IMR-90 (cell line): Measurements from ENCODE around the gene CPNE4. TPM values are rescaled to one million over a fixed set of nuclear protein-coding genes. Genes with fewer than 3 reads are reported as not detected.

ENCODE experiments used
- ATAC-seq: fragments of 200-7000 bp; cut with Tn5 transposase; 2 replicates; pipeline ENCODE4 v1.9.1; 2020; ENCODE audit warnings: low read depth, mild to moderate bottlenecking, moderate library complexity
- BruUV-seq: library from RNA; stranded (reverse); fragments of 400-500 nt; replicated peaks from 2 replicates; lab custom pipeline; 2021; lab: Mats Ljungman, UMichigan
- CTCF ChIA-PET: fragments of 300-600 bp; formaldehyde crosslinking; extraction: SDS; loops from one replicate; lab custom pipeline; 2021; ENCODE audit warnings: antibody characterized with exemption; lab: Yijun Ruan, JAX
- POLR2A ChIA-PET: fragments of 300-600 bp; sonication (Branson Sonifier 250); formaldehyde crosslinking; loops from one replicate; lab custom pipeline; 2022; ENCODE audit warnings: antibody characterized with exemption; ENCODE audit not compliant: unreplicated experiment; lab: Charles Lee
- DNase-seq: peaks from one replicate; pipeline ENCODE4 v3.0.0; 2013
- H2AFZ ChIP-seq: replicated peaks from 2 replicates; pipeline ENCODE3; 2013; ENCODE audit warnings: low read length, mild to moderate bottlenecking; ENCODE audit not compliant: poor library complexity
- H2AK5ac ChIP-seq: 2 replicates; pipeline ENCODE4 v1.6.1; 2013; ENCODE audit warnings: low read depth, low read length, inconsistent platforms
- H2AK9ac ChIP-seq: replicated peaks from 2 replicates; pipeline ENCODE3; 2013; ENCODE audit warnings: mild to moderate bottlenecking, low read depth, low read length, moderate library complexity; ENCODE audit not compliant: poor library complexity
- H2BK120ac ChIP-seq: 2 replicates; pipeline ENCODE4 v1.6.1; 2013; ENCODE audit warnings: low read depth, low read length, inconsistent platforms
- H2BK15ac ChIP-seq: 3 replicates; pipeline ENCODE4 v1.6.1; 2013; ENCODE audit warnings: low read depth, low read length, inconsistent platforms
- H2BK20ac ChIP-seq: 2 replicates; pipeline ENCODE4 v1.6.1; 2013; ENCODE audit warnings: low read depth, mild to moderate bottlenecking, inconsistent platforms, low read length, moderate library complexity
- H2BK5ac ChIP-seq: 2 replicates; pipeline ENCODE4 v1.6.1; 2013; ENCODE audit warnings: mild to moderate bottlenecking, low read depth, low read length, inconsistent platforms; ENCODE audit not compliant: poor library complexity, severe bottlenecking
- H3K14ac ChIP-seq: replicated peaks from 2 replicates; pipeline ENCODE4 v1.6.1; 2013; ENCODE audit warnings: low read depth, low read length, inconsistent platforms
- H3K18ac ChIP-seq: 2 replicates; pipeline ENCODE4 v1.6.1; 2013; ENCODE audit warnings: low read depth, low read length, control low read depth
- H3K23ac ChIP-seq: 2 replicates; pipeline ENCODE4 v1.6.1; 2013; ENCODE audit warnings: low read depth, low read length, inconsistent platforms
- H3K27ac ChIP-seq: 2 replicates; pipeline ENCODE4 v1.5.1; 2013; ENCODE audit warnings: mild to moderate bottlenecking, control low read depth, low read length; ENCODE audit not compliant: insufficient read depth
- H3K27me3 ChIP-seq: 2 replicates; pipeline ENCODE4 v1.6.1; 2013; ENCODE audit warnings: low read length; ENCODE audit not compliant: control insufficient read depth, insufficient read depth
- H3K36me3 ChIP-seq: 2 replicates; pipeline ENCODE4 v1.6.1; 2013; ENCODE audit warnings: low read length, mixed read lengths; ENCODE audit not compliant: control insufficient read depth, insufficient read depth
- H3K4ac ChIP-seq: 2 replicates; pipeline ENCODE4 v1.6.1; 2013; ENCODE audit warnings: low read depth, low read length, inconsistent platforms
- H3K4me1 ChIP-seq: 2 replicates; pipeline ENCODE4 v1.6.1; 2013; ENCODE audit warnings: low read length, mixed read lengths; ENCODE audit not compliant: control insufficient read depth, insufficient read depth
- H3K4me2 ChIP-seq: 2 replicates; pipeline ENCODE4 v1.6.1; 2013; ENCODE audit warnings: low read depth, mild to moderate bottlenecking, control low read depth, low read length, moderate library complexity
- H3K4me3 ChIP-seq: 2 replicates; pipeline ENCODE4 v1.5.1; 2013; ENCODE audit warnings: low read depth, mild to moderate bottlenecking, control low read depth, low read length, moderate library complexity; ENCODE audit not compliant: insufficient read depth
- H3K56ac ChIP-seq: 2 replicates; pipeline ENCODE4 v1.6.1; 2013; ENCODE audit warnings: low read length, inconsistent platforms; ENCODE audit not compliant: insufficient read depth; ENCODE audit errors: extremely low read depth
- H3K79me1 ChIP-seq, 2 experiments: 2 replicates each; pipeline ENCODE4 v1.6.1; 2013; ENCODE audit warnings: low read length in 2 of 2, inconsistent platforms in 1 of 2, low read depth in 1 of 2
- H3K9ac ChIP-seq: 2 replicates; pipeline ENCODE4 v1.6.1; 2013; ENCODE audit warnings: low read depth, low read length, control low read depth
- H3K9me1 ChIP-seq: 2 replicates; pipeline ENCODE4 v1.6.1; 2013; ENCODE audit warnings: low read length, inconsistent platforms; ENCODE audit not compliant: insufficient read depth
- H3K9me3 ChIP-seq: 2 replicates; pipeline ENCODE4 v1.6.1; 2013; ENCODE audit warnings: low read length; ENCODE audit not compliant: control insufficient read depth, insufficient read depth
- H4K20me1 ChIP-seq: 2 replicates; pipeline ENCODE4 v1.6.1; 2013; ENCODE audit warnings: low read length, inconsistent platforms; ENCODE audit not compliant: insufficient read depth
- H4K5ac ChIP-seq: 2 replicates; pipeline ENCODE4 v1.6.1; 2013; ENCODE audit warnings: mild to moderate bottlenecking, low read depth, low read length, control low read depth
- H4K8ac ChIP-seq, 2 experiments: 2 replicates each; pipeline ENCODE4 v1.6.1; 2013; ENCODE audit warnings: low read depth in 2 of 2, low read length in 2 of 2, control low read depth in 1 of 2, inconsistent platforms in 1 of 2
- H4K91ac ChIP-seq: 2 replicates; pipeline ENCODE4 v1.6.1; 2013; ENCODE audit warnings: low read depth, low read length, inconsistent platforms; ENCODE audit not compliant: insufficient read depth
- CEBPB ChIP-seq: IDR thresholded peaks from 2 replicates; pipeline ENCODE4 v1.6.1; 2012; ENCODE audit warnings: low read depth, low read length, improper control_type of control experiment
- CHD1 ChIP-seq: IDR thresholded peaks from 2 replicates; pipeline ENCODE4 v1.6.1; 2012; ENCODE audit warnings: low read depth, low read length, improper control_type of control experiment
- POLR2A ChIP-seq: IDR thresholded peaks from 2 replicates; pipeline ENCODE4 v1.6.1; 2012; ENCODE audit warnings: mild to moderate bottlenecking, low read depth, low read length
- RAD21 ChIP-seq: IDR thresholded peaks from 2 replicates; pipeline ENCODE4 v1.6.1; 2012; ENCODE audit warnings: low read length, improper control_type of control experiment
- RCOR1 ChIP-seq: IDR thresholded peaks from 2 replicates; pipeline ENCODE4 v1.6.1; 2012; ENCODE audit warnings: mild to moderate bottlenecking, low read length, improper control_type of control experiment; ENCODE audit not compliant: insufficient replicate concordance
- RFX5 ChIP-seq: IDR thresholded peaks from 2 replicates; pipeline ENCODE4 v1.8.0; 2012; ENCODE audit warnings: low read depth, mild to moderate bottlenecking, low read length, moderate library complexity
- WGBS, 2 experiments: methylation state at CpG; one replicate each; pipeline versions ENCODE4 v1.1.5 to v1.1.7; 2013; ENCODE audit warnings: missing lambda C conversion rate in 2 of 2; ENCODE audit not compliant: insufficient read length in 1 of 2; ENCODE audit errors: extremely low coverage in 2 of 2; 5-methylcytosine and 5-hydroxymethylcytosine counted together
- dilution Hi-C: fragments of 300-500 bp; cut with HindIII; formaldehyde crosslinking; loops from one replicate; pipeline ENCODE4 v1.14.3; 2018; ENCODE audit warnings: low sequenced_read_pairs; ENCODE audit not compliant: unreplicated experiment
- in situ Hi-C: fragments of 300-500 bp; cut with MboI; formaldehyde crosslinking; loops from 3 replicates; pipeline ENCODE4 v1.14.3; 2019; ENCODE audit warnings: low sequenced_read_pairs, inconsistent platforms, mixed read lengths
- intact Hi-C: fragments of 100-400 bp; cut with micrococcal nuclease; formaldehyde crosslinking; loops from 2 replicates; pipeline ENCODE4 v1.10.0; 2022
- polyA plus RNA-seq, 3 experiments: library from polyadenylated mRNA; depleted of rRNA; stranded (reverse); fragments of >200 nt; gene quantifications; 2 replicates each; pipeline ENCODE4 v1.2.3, GENCODE V29; 2012; ENCODE audit warnings: low replicate concordance in 1 of 3
- total RNA-seq: library from RNA; depleted of rRNA; stranded (reverse); fragments of >200 nt; gene quantifications from 2 replicates; pipeline ENCODE4 v1.2.3, GENCODE V29; 2012
- TF ChIP-seq, protein P1 (sequence below): fragments of 150-350 bp; IDR thresholded peaks from 2 replicates; pipeline ENCODE4 v1.6.1; 2017; ENCODE audit warnings: mild to moderate bottlenecking, antibody characterized with exemption, low read length, low read depth

CPNE4 gene
- total and polyA plus RNA-seq, 2 of the 4 experiments (the other 2 are of a cell fraction): not detected

DNA sequence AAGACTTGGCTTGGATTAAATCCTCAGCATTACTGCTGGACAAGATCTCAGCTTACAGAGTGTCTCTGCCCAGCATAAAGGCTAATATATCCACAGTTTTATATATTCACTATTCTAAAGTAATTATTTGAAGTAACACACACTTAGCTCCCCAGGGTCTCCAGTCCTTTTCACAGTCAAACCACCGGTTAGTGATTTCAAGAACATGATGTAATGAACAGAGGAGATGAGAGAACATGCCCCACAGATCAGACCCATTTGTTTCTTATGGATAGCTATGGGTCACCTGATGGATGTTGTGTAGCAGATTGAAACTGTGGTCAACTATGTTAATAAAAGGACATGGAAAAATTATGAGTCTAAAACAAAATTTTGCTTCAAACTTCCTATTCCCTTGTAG lies 487.2 kb downstream of the CPNE4 start:
- Histone ChIP-seq H3K9me3 (no peaks in the 10 kb centered on the region), H3K4me1 (peaks cover 2% of the 10 kb centered on the region; the same call in 1 of the 2 replicates), H2BK15ac (no peak overlapping the region), H3K4ac (no peak overlapping the region), H3K18ac (no peak overlapping the region), H3K14ac (no peak overlapping the region), H3K4me2 (no peak overlapping the region), H2AFZ (no peak overlapping the region), H3K27me3 (no peaks in the 10 kb centered on the region), H2BK5ac (no peak overlapping the region), H3K79me1 (no peaks in the 10 kb centered on the region), H3K4me3 (no peak overlapping the region), H4K91ac (no peak overlapping the region), H3K56ac (no peak overlapping the region), H3K9me1 (no peaks in the 10 kb centered on the region; the same call in 1 of the 2 replicates), H3K9ac (no peak overlapping the region), H4K8ac (no peak overlapping the region), H2BK120ac (no peak overlapping the region), H3K27ac (no peak overlapping the region), H2BK20ac (no peak overlapping the region), H4K5ac (no peak overlapping the region), H3K23ac (no peak overlapping the region), H2AK9ac (no peak overlapping the region), H4K20me1 (no peaks in the 10 kb centered on the region), H3K36me3 (no peaks in the 10 kb centered on the region), H2AK5ac (no peak overlapping the region)
- no peak for ATAC-seq
- dilution Hi-C loops (no loop called here), intact Hi-C loops (no loop called here), in situ Hi-C loops (no loop called here)
- no peak for DNase-seq
- no CpG with 5 or more reads among the region's 1 CpG for WGBS, 2 experiments
- ChIA-PET POLR2A (no interaction called here), CTCF (interaction anchor here (0.5 to 0.6 kb wide), 2 partner anchors 249 to 289 kb away, joined by 3 read pairs; no protein-coding TSS in a partner anchor)
- TF ChIP-seq CHD1 (no peak), RCOR1 (no peak), CEBPB (no peak), RAD21 (no peak), POLR2A (no peak), RFX5 (no peak)
- TF ChIP-seq, protein P1, sequence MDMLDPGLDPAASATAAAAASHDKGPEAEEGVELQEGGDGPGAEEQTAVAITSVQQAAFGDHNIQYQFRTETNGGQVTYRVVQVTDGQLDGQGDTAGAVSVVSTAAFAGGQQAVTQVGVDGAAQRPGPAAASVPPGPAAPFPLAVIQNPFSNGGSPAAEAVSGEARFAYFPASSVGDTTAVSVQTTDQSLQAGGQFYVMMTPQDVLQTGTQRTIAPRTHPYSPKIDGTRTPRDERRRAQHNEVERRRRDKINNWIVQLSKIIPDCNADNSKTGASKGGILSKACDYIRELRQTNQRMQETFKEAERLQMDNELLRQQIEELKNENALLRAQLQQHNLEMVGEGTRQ: no peak
- BruUV-seq: no TSS peak
